ENCODE results near the gene FTH1. TPM values are rescaled to one million over a fixed set of nuclear protein-coding genes. Genes with fewer than 3 reads are reported as not detected.

FTH1 gene
- total and polyA plus RNA-seq, 2 of the 4 experiments (the other 2 are of a cell fraction): 344 to 2,516 TPM

GRCh38 chr11:61996933-61997332, 29.5 kb upstream of the FTH1 start:
- intact Hi-C loops (cut with micrococcal nuclease) (no loop called here), dilution Hi-C loops (cut with HindIII; ENCODE audit: low sequenced_read_pairs, unreplicated experiment) (no loop called here), in situ Hi-C loops (cut with MboI; ENCODE audit: low sequenced_read_pairs) (no loop called here)
- ChIA-PET CTCF (no interaction called here), POLR2A (ENCODE audit: unreplicated experiment) (no interaction called here)
- no peak overlapping the region for H3K14ac ChIP-seq (replicated peaks; ENCODE audit: low read depth, low read length)
- no peak overlapping the region for H3K4me2 ChIP-seq (ENCODE audit: low read depth, low read length)
- H4K8ac ChIP-seq (ENCODE audit: low read depth in 2 of 2, low read length in 2 of 2): no peak overlapping the region
- H2BK15ac ChIP-seq (ENCODE audit: low read depth, low read length): no peak overlapping the region
- no peaks in the 10 kb centered on the region for H3K27me3 ChIP-seq (ENCODE audit: control insufficient read depth, insufficient read depth, low read length)
- H2AFZ ChIP-seq (replicated peaks; ENCODE audit: low read length, poor library complexity): no peak overlapping the region
- H3K27ac ChIP-seq (ENCODE audit: insufficient read depth, low read length): no peak overlapping the region
- H4K5ac ChIP-seq (ENCODE audit: low read depth, low read length): no peak overlapping the region
- no peak overlapping the region for H3K4me3 ChIP-seq (ENCODE audit: insufficient read depth, low read depth, low read length)
- no peak overlapping the region for H2BK5ac ChIP-seq (ENCODE audit: low read depth, low read length, poor library complexity, severe bottlenecking)
- H3K4me1 ChIP-seq (ENCODE audit: control insufficient read depth, insufficient read depth, low read length): no peaks in the 10 kb centered on the region
- H3K56ac ChIP-seq (ENCODE audit: extremely low read depth, insufficient read depth, low read length): no peak overlapping the region
- no peaks in the 10 kb centered on the region for H3K79me1 ChIP-seq (ENCODE audit: low read depth in 1 of 2, low read length in 2 of 2)
- WGBS, 2 experiments (ENCODE audit: extremely low coverage in 2 of 2, insufficient read length in 1 of 2): 73% methylated on average over 3 of the region's 4 CpGs; no CpG with 5 or more reads in 1 of the 2 experiments
- TF ChIP-seq CHD1 (IDR thresholded peaks at IDR 0.05; ENCODE audit: low read depth, low read length) (no peak), SMC3 (IDR thresholded peaks at IDR 0.05; ENCODE audit: low read depth, low read length) (no peak), RCOR1 (IDR thresholded peaks at IDR 0.05; ENCODE audit: insufficient replicate concordance, low read length) (no peak), BHLHE40 (IDR thresholded peaks at IDR 0.05; ENCODE audit: low read depth, low read length) (no peak), CTCF (conservative IDR thresholded peaks at IDR 0.05; ENCODE audit: low read depth, low read length) (no peak), NFE2L2 (IDR thresholded peaks at IDR 0.05; ENCODE audit: low read depth, low read length) (no peak), RFX5 (IDR thresholded peaks at IDR 0.05; ENCODE audit: low read depth, low read length) (no peak), RAD21 (IDR thresholded peaks at IDR 0.05; ENCODE audit: low read length) (no peak), MAFK (IDR thresholded peaks at IDR 0.05; ENCODE audit: low read depth, low read length) (no peak), ELK1 (IDR thresholded peaks at IDR 0.05; ENCODE audit: borderline replicate concordance, low read depth, low read length) (no peak), MAZ (IDR thresholded peaks at IDR 0.05; ENCODE audit: borderline replicate concordance, low read depth, low read length) (no peak), POLR2A (IDR thresholded peaks at IDR 0.05; ENCODE audit: low read depth, low read length) (no peak), USF2 (IDR thresholded peaks at IDR 0.05; ENCODE audit: low read depth, low read length) (no peak), FOS (IDR thresholded peaks at IDR 0.05; ENCODE audit: low read depth, low read length) (no peak), MXI1 (IDR thresholded peaks at IDR 0.05; ENCODE audit: borderline replicate concordance, low read depth, low read length) (no peak), CEBPB (IDR thresholded peaks at IDR 0.05; ENCODE audit: low read depth, low read length) (no peak)
- DNase-seq: no peak
- no peaks in the 10 kb centered on the region for H3K36me3 ChIP-seq (ENCODE audit: control insufficient read depth, insufficient read depth, low read length)
- no peak overlapping the region for H2AK9ac ChIP-seq (replicated peaks; ENCODE audit: low read depth, low read length, poor library complexity)
- H4K91ac ChIP-seq (ENCODE audit: insufficient read depth, low read depth, low read length): no peak overlapping the region
- H3K9me3 ChIP-seq (ENCODE audit: control insufficient read depth, insufficient read depth, low read length): peaks cover 10% of the 10 kb centered on the region
- H4K20me1 ChIP-seq (ENCODE audit: insufficient read depth, low read length): no peaks in the 10 kb centered on the region
- no peaks in the 10 kb centered on the region for H3K9me1 ChIP-seq (ENCODE audit: insufficient read depth, low read length)
- no peak for ATAC-seq (ENCODE audit: low read depth)
- no peak overlapping the region for H3K9ac ChIP-seq (ENCODE audit: low read depth, low read length)
- H3K18ac ChIP-seq (ENCODE audit: low read depth, low read length): no peak overlapping the region
- no peak overlapping the region for H3K23ac ChIP-seq (ENCODE audit: low read depth, low read length)
- H3K4ac ChIP-seq (ENCODE audit: low read depth, low read length): no peak overlapping the region
- no peak overlapping the region for H2BK120ac ChIP-seq (ENCODE audit: low read depth, low read length)
- BruUV-seq (replicated peaks): no TSS peak
- no peak overlapping the region for H2AK5ac ChIP-seq (ENCODE audit: low read depth, low read length)
- H2BK20ac ChIP-seq (ENCODE audit: low read depth, low read length): no peak overlapping the region

Data from IMR-90 (cell line).